Raji (cell line): ENCODE measurements around the gene CNDP2.

ENCODE experiments used
- POLR2A ChIP-seq: IDR thresholded peaks from 2 replicates; pipeline ENCODE4 v1.6.1; 2011; ENCODE audit warnings: low read depth, low read length, control low read depth; ENCODE audit not compliant: insufficient read depth

The CNDP2 gene

DNA sequence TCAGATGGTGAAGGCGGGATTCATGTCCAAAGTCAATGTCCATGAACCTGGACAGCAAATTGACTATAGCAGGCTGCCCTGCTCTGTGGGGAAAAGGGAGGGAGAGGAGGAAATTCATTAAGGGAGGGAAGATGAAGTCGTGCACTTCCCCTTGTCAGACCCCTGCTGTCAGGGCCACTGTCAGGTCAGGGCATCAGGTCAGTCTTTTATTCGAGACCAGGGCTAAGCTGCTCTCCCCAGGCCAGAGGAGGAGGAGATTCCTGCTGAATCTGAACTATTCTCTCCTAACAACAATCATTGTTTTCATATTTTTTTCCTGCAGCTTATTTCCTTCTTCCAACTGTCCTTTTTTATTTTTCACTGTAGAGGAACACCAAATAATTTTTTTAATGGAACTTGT, 55.3 kb downstream of the CNDP2 start:
- no peak for TF ChIP-seq POLR2A

DNA sequence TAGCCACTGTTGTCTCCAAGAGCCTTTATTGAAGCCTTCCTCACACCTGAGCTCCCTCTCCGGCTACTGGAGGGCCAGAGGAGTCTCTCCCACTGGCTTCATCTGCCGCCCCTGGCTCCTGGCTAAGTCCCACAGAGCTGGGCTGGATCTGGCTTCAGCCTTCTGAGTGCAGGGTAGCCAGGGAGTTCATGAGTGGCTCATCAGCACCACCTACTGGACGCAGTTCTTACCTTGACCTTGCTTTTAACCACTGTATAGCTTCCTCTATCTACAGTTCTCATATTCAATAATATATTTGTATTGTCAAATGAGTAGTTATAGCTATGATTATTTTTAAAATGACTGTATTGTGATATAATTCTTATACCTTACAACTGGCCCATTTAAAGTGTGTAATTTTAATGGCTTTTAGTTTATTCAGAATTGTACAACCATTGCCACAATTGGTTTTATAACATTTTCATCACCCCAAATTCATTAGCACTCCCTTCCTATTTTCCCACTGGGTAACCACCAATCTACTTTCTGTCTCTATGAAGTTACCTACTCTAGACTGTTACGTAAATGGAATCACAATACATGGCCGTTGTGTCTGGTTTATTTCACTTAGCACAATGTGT, 55.9 kb downstream of the CNDP2 start:
- no peak for TF ChIP-seq POLR2A

DNA sequence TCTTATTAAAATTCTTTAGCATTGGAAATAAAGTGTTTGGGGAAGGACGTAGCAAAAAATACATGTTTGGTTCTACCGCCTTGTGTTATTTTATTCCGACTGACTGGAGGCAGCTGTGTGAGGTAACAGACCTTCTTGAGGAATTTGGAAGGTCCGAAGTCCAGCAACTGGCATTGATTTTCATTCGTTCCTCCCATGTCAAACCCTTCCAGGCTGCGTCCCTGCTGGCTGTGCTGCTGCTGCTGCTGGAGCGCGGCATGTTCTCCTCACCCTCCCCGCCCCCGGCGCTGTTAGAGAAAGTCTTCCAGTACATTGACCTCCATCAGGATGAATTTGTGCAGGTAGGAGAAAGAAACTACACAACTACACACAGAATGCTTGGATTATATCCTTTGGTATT, 60.0 kb downstream of the CNDP2 start:
- TF ChIP-seq POLR2A, result no peak

DNA sequence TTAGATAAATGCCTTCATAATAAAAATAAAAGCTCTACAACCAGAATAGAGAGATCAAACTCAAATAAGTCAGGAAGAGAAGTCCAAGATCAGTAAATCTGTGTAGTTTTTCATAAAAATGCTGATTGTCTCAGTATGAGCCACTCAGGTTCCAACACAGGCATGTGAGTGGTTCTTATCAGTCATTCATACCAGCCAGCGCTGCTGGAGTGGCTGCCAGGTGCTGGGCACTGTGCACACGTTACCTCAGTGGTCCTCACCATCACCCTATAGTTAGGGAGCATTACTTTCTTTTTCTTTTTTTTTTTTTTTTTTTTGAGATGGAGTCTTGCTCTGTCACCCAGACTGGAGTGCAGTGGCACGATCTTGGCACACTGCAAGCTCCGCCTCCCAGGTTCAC, 61.9 kb downstream of the CNDP2 start:
- no peak for TF ChIP-seq POLR2A

DNA sequence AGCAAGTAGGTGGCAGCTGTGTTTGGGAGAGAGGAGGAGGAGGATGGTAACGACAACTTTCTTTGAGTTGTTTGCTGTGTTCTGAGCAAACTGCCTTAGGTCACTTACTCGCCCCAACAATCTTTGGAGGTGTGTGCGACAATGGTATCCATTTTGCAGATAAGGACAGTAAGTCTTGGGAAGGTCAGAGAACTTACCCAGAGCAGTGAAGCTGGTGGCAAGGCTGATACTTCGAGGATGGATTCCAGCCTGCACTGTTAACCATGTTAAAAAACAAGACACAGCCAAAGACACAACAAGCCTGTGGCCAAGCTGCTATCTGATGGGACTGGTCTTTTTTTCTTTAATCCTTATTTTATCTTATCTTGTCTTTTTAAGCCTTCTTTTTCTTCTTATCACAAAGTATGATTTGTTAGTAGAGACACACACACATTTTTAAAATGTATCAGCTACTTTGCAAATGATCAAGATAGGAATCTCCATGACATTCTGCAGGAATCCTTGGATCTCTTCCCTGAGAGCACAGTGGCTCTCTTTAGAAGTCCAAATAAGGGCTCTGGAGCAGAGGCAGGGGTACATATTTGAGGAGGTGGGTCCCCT, 66.1 kb downstream of the CNDP2 start:
- TF ChIP-seq POLR2A, result no peak

- TF ChIP-seq POLR2A, result no peak
Observed at GRCh38 chr18:74562775-74563174, 66.6 kb downstream of the CNDP2 start.

DNA sequence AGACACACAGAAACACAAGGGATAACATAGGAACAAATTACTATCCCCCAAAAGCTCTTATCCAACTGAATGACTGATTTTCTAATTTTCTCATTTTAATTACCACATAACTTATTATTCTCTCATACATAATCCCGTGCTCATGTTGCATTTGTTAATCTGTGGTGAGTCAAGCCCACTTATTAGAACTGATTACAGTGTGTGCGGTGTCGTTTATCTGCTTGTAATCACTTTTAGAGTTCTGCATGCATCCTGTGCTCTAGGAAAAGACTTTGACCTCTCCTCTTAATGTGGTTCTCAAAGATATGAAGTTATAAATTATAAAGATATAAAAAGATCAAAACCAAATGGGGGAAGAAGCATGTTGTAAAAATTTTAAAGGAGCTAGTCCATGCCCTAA, 67.8 kb downstream of the CNDP2 start:
- no peak for TF ChIP-seq POLR2A

GRCh38 chr18:74567822-74568221, 71.7 kb downstream of the CNDP2 start:
- no peak for TF ChIP-seq POLR2A

DNA sequence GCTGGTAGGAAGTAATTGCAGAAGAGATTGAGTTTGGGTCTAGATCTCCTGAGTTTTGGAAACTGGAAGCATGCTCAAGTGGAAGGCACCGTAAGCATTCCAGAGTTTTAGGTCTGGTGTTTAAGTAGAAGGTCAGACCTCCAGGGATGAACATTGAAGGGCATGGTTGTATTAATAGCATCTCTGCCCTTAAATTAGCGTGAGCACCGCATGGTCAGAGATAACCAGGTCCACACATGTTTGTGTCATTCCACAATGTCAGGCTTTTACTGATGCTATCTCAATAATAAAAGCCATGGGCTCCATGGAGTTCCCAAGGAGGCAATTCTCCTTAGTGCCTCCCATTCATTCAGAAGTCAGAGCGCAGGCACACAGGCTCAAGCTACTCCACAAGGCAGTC, 73.2 kb downstream of the CNDP2 start:
- TF ChIP-seq POLR2A, result no peak

DNA sequence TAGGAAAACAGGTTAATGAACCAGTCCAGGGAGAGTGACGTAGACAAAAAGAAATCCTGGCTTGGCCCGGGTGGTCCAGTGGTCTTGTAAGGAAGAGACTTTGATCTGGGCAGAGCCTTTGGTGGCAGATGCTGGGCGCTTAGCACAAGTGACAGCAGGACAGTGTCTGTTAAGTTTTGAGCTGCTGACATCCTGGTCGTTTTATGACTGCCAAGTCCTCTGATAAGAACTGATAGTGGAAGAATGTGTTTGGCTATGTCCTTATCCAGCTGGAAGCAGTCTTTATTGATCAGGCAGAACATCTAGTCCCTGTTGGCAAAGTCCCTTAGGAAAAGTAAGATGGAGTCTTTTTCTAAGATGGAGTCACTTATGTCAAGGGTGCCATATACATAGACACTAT, 74.1 kb downstream of the CNDP2 start:
- TF ChIP-seq POLR2A, result no peak

GRCh38 chr18:74571895-74572680, 75.9 kb downstream of the CNDP2 start:
- no peak for TF ChIP-seq POLR2A

DNA sequence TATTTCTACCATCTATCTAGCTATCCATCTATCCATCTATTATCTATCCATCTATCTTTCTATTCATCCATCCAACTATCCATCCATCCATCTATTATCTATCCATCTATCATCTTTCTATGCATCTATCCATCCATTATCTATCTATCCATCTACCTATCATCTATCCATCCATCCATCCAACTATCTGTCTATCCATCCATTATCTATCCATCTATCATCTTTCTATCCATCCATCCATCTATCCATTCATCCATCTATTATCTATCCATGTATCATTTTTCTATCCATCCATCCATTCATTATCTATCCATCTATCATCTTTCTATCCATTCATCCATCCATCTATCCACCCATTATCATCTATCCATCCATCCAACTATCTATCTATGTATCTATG, 76.9 kb downstream of the CNDP2 start:
- TF ChIP-seq POLR2A, result no peak
